HL-60 (cell line): ENCODE results near the gene FPR1.
"Not testable (repeated sequence)": the region's sequence is repeated elsewhere in the genome, so short reads cannot be mapped to it uniquely, and the experiment has no call there.

Experiments
- DNase-seq, 2 experiments: peaks; one replicate each; pipeline ENCODE4 v3.0.0-alpha.2; 2010 to 2020; ENCODE audit warnings: low read depth in 1 of 2, low spot score in 1 of 2
- H3K27ac ChIP-seq: fragments of 250-450 bp; sonication (Bioruptor Pico); replicated peaks from 2 replicates; pipeline ENCODE4 v1.5.1; 2020; ENCODE audit warnings: mild to moderate bottlenecking, moderate library complexity
- H3K27me3 ChIP-seq: fragments of 250-450 bp; sonication (Bioruptor Pico); 2 replicates; pipeline ENCODE4 v1.5.1; 2021; ENCODE audit warnings: mild to moderate bottlenecking, moderate library complexity; ENCODE audit not compliant: insufficient read depth, poor library complexity, severe bottlenecking
- H3K4me3 ChIP-seq: replicated peaks from 2 replicates; pipeline ENCODE4 v1.5.1; 2011; ENCODE audit warnings: mild to moderate bottlenecking, control low read depth, low read length; ENCODE audit not compliant: insufficient read depth
- GABPA ChIP-seq: IDR thresholded peaks from 2 replicates; pipeline ENCODE4 v1.6.1; 2012; ENCODE audit warnings: low read depth
- POLR2AphosphoS5 ChIP-seq: IDR thresholded peaks from 2 replicates; pipeline ENCODE4 v1.6.1; 2012; ENCODE audit warnings: low read depth
- SPI1 ChIP-seq: IDR thresholded peaks from 2 replicates; pipeline ENCODE4 v1.6.1; 2012; ENCODE audit warnings: low read depth, mild to moderate bottlenecking, borderline replicate concordance
- TF ChIP-seq, protein P1 (sequence below): IDR thresholded peaks from one replicate; pipeline ENCODE4 v1.5.1; 2011; ENCODE audit warnings: low read length, control low read depth, inconsistent platforms; ENCODE audit not compliant: insufficient read depth
- TF ChIP-seq, protein P2 (sequence below): IDR thresholded peaks from 2 replicates; pipeline ENCODE4 v1.6.1; 2012; ENCODE audit warnings: low read depth; ENCODE audit not compliant: insufficient replicate concordance

The FPR1 gene

DNA sequence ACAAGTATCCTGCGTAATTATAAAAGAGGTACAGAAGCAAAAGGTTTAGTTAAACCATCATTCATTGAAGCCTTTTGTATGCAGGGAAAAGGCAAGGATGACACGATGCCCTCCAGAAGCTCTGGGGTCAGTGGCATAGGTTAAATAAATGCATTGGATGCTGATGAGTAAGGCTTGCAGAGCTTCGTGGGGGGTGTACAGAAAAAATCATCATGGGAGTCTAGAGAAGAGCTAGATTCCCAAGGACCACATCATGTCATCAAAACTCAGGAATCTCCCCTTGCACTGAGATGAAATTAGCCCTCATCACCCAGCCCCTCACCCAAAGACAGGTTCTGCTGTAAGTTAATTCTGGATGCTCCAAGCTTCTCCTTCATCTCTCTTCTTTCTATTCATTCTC lies 8.3 kb downstream of the FPR1 start:
- no peak for DNase-seq
- no peak overlapping the region for H3K4me3 ChIP-seq
- H3K27ac ChIP-seq: no peak overlapping the region
- TF ChIP-seq GABPA (no peak), POLR2AphosphoS5 (no peak)
- TF ChIP-seq, protein P1, sequence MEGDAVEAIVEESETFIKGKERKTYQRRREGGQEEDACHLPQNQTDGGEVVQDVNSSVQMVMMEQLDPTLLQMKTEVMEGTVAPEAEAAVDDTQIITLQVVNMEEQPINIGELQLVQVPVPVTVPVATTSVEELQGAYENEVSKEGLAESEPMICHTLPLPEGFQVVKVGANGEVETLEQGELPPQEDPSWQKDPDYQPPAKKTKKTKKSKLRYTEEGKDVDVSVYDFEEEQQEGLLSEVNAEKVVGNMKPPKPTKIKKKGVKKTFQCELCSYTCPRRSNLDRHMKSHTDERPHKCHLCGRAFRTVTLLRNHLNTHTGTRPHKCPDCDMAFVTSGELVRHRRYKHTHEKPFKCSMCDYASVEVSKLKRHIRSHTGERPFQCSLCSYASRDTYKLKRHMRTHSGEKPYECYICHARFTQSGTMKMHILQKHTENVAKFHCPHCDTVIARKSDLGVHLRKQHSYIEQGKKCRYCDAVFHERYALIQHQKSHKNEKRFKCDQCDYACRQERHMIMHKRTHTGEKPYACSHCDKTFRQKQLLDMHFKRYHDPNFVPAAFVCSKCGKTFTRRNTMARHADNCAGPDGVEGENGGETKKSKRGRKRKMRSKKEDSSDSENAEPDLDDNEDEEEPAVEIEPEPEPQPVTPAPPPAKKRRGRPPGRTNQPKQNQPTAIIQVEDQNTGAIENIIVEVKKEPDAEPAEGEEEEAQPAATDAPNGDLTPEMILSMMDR: no peak
- H3K27me3 ChIP-seq: no peaks in the 10 kb centered on the region

DNA sequence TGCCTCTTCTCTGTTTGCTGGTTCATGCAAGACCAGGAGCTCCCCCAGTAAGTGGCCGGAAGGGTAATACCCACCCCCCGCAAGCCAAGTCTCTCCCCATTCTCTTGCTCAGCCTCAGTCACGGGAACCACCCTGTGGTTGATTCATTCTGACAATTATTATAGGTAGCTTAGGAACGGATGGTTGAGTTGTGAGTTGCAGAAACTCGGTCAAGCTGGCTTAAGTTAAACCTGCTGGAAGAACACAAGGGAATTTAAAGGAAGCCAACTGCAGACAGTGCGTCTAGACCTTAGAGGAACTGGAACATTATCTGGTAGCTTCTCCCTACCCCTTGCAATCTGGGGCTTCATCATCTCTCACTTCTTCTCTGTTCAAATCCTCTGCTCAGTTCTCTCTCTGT lies 8.9 kb downstream of the FPR1 start:
- Histone ChIP-seq H3K27ac (no peak overlapping the region), H3K27me3 (no peaks in the 10 kb centered on the region), H3K4me3 (no peak overlapping the region)
- TF ChIP-seq, protein P2, sequence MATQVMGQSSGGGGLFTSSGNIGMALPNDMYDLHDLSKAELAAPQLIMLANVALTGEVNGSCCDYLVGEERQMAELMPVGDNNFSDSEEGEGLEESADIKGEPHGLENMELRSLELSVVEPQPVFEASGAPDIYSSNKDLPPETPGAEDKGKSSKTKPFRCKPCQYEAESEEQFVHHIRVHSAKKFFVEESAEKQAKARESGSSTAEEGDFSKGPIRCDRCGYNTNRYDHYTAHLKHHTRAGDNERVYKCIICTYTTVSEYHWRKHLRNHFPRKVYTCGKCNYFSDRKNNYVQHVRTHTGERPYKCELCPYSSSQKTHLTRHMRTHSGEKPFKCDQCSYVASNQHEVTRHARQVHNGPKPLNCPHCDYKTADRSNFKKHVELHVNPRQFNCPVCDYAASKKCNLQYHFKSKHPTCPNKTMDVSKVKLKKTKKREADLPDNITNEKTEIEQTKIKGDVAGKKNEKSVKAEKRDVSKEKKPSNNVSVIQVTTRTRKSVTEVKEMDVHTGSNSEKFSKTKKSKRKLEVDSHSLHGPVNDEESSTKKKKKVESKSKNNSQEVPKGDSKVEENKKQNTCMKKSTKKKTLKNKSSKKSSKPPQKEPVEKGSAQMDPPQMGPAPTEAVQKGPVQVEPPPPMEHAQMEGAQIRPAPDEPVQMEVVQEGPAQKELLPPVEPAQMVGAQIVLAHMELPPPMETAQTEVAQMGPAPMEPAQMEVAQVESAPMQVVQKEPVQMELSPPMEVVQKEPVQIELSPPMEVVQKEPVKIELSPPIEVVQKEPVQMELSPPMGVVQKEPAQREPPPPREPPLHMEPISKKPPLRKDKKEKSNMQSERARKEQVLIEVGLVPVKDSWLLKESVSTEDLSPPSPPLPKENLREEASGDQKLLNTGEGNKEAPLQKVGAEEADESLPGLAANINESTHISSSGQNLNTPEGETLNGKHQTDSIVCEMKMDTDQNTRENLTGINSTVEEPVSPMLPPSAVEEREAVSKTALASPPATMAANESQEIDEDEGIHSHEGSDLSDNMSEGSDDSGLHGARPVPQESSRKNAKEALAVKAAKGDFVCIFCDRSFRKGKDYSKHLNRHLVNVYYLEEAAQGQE: no peak
- TF ChIP-seq POLR2AphosphoS5 (no peak), SPI1 (no peak), GABPA (no peak)
- TF ChIP-seq, protein P1: no peak
- DNase-seq: no peak

DNA sequence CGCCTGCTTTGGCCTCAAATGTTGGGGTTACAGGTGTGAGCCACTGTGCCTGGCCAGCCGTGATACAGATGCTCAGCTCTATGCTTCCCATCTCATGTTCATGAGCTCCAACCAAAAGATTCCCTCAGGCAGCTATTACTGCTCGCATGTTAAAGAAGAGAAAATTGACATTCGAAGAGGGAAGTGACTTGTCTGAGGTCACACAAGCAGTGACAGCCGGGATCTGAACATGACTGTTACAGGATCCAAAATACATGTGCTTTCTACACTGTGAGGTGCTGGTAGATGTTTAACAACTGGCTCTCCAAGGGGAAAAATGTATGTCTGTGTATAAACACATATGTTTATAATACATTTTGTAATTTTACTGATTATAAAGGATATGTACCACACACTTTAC lies 11.3 kb downstream of the FPR1 start:
- H3K27me3 ChIP-seq: no peaks in the 10 kb centered on the region
- TF ChIP-seq POLR2AphosphoS5 (no peak), SPI1 (peak; percentile 71; the same call in 1 of the 2 replicates)
- H3K27ac ChIP-seq: peak overlapping the region; percentile 48; the same call in 1 of the 2 replicates
- H3K4me3 ChIP-seq: no peak overlapping the region
- peak; percentile 38 to 66 for DNase-seq

DNA sequence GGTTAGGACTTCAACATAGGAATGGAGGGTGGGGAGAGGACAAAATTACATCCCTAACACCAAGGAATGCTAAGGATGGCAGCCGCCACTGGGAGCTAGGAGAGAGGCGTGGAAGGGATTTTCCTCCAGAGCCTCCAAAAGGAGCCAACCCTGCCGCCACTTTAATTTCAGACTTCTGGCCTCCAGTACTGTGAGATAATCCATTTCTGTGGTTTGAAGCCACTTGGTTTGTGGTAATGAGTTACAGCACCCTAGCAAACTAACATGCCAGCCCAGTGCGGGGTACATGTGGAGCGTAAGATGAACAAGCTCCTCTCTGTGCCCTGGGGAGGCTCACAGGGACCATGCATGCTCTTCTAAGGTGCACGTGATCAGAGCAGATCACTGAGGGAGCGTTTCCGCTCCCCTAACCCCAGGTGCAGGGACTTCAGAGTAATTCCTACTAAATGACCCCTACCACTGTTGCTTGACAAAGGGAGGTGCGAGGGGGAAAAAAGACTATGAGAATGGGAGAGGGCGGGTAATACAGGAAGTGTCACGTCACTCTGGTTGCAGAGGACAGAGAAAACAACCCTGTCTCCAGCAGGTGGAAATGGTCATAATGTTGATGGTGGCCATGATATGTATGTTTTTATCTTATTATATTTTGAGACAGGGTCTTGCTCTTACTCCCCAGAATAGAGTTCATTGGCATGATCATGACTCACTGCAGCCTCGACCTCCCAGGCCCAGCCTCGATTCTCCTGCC lies 12.0 kb downstream of the FPR1 start:
- TF ChIP-seq, protein P1: no peak
- TF ChIP-seq, protein P2: no peak
- TF ChIP-seq SPI1: peak; percentile 57
- TF ChIP-seq GABPA: no peak
- TF ChIP-seq POLR2AphosphoS5: 0 out of 2 replicates have a peak, but pooled peaks have one; percentile 21
- Histone ChIP-seq H3K4me3 (no peak overlapping the region), H3K27ac (peak overlapping the region; percentile 48), H3K27me3 (no peaks in the 10 kb centered on the region)
- peak in 1 of 2 experiments; percentile 71 for DNase-seq

DNA sequence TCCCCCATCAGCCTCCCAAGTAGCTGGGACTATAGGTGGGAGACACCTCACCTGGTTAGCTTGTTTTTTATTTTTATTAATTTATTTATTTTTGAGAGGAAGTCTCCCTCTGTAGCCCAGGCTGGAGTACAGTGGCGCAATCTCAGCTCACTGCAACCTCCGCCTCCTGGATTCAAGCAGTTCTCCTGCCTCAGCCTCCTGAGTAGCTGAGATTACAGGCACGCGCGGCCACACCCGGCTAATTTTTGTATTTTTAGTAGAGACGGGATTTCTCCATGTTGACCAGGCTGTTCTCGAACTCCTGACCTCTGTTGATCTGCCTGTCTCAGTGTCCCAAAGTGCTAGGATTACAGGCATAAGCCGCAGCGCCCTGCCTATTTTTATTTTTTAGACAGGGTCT lies 13.2 kb downstream of the FPR1 start:
- not testable (repeated sequence) for H3K27me3 ChIP-seq, DNase-seq

More for the DNA sequence above, 13.2 kb downstream of the FPR1 start:
- H3K27ac ChIP-seq, H3K4me3 ChIP-seq: not testable (repeated sequence)
